GM12878 (cell line): ENCODE data around the gene ERC1. TPM values are rescaled to one million over a fixed set of nuclear protein-coding genes. Genes with fewer than 3 reads are reported as not detected.
A peak's percentile ranks its signal among the peaks of the same experiment; 100 is the strongest.

ENCODE experiments used
- ATAC-seq: fragments of 200-7000 bp; cut with Tn5 transposase; 3 replicates; pipeline ENCODE4 v1.9.1; 2020; ENCODE audit warnings: mild to moderate bottlenecking, moderate library complexity
- BruUV-seq: library from RNA; stranded (reverse); fragments of 400-500 nt; replicated peaks from 2 replicates; lab custom pipeline; 2021; lab: Mats Ljungman, UMichigan
- CTCF ChIA-PET: fragments of 300-600 bp; sonication (Branson Sonifier 250); formaldehyde crosslinking; extraction: SDS; loops from one replicate; lab custom pipeline; 2021; ENCODE audit warnings: inconsistent platforms; lab: Yijun Ruan, JAX
- POLR2A ChIA-PET: fragments of 350-600 bp; formaldehyde crosslinking; extraction: SDS; loops from one replicate; lab custom pipeline; 2021; ENCODE audit warnings: inconsistent platforms; lab: Charles Lee
- RAD21 ChIA-PET: fragments of 300-600 bp; sonication (Branson Sonifier 250); formaldehyde crosslinking; loops from one replicate; lab custom pipeline; 2023; ENCODE audit warnings: antibody characterized with exemption; ENCODE audit not compliant: unreplicated experiment; lab: Charles Lee
- SMC1A ChIA-PET: fragments of 300-600 bp; sonication (Branson Sonifier 250); formaldehyde crosslinking; loops from one replicate; lab custom pipeline; 2023; ENCODE audit not compliant: unreplicated experiment, uncharacterized antibody; lab: Charles Lee
- DNase-seq: peaks from one replicate; pipeline ENCODE4 v3.0.0-alpha.2; 2011; ENCODE audit warnings: low read depth, low spot score
- FAIRE-seq: peaks from 3 replicates; lab custom pipeline; 2011; peaks lifted over from hg19 to GRCh38; lab: Jason Lieb, UNC
- H2AFZ ChIP-seq: 2 replicates; pipeline ENCODE4 v1.6.0; 2011; ENCODE audit warnings: low read depth, low read length, control low read depth; ENCODE audit not compliant: control insufficient read depth
- H3K27ac ChIP-seq: 2 replicates; pipeline ENCODE4 v1.5.1; 2011; ENCODE audit warnings: control low read depth; ENCODE audit not compliant: control insufficient read depth, insufficient read depth
- H3K27me3 ChIP-seq, 2 experiments: replicated peaks in 1 of 2; 2 replicates each; pipeline versions ENCODE4 v1.6.0 to v1.6.1; 2011; ENCODE audit warnings: low read length in 1 of 2; ENCODE audit not compliant: control insufficient read depth in 2 of 2, insufficient read depth in 2 of 2
- H3K36me3 ChIP-seq, 2 experiments: 2 replicates each; pipeline ENCODE4 v1.5.1; 2011; ENCODE audit warnings: low read length in 1 of 2; ENCODE audit not compliant: control insufficient read depth in 2 of 2, insufficient read depth in 2 of 2
- H3K4me1 ChIP-seq: 2 replicates; pipeline ENCODE4 v1.6.1; 2011; ENCODE audit warnings: mild to moderate bottlenecking, low read length, moderate library complexity, mixed read lengths; ENCODE audit not compliant: control insufficient read depth, insufficient read depth
- H3K4me2 ChIP-seq: 2 replicates; pipeline ENCODE4 v1.6.0; 2011; ENCODE audit warnings: control low read depth; ENCODE audit not compliant: control insufficient read depth, insufficient read depth
- H3K4me3 ChIP-seq: fragments of 200-600 bp; sonication (generic); 2 replicates; pipeline ENCODE4 v1.5.1; 2016
- H3K79me2 ChIP-seq: 2 replicates; pipeline ENCODE4 v1.6.0; 2011; ENCODE audit warnings: low read length; ENCODE audit not compliant: control insufficient read depth, insufficient read depth
- H3K9ac ChIP-seq: 2 replicates; pipeline ENCODE4 v1.8.0; 2011; ENCODE audit warnings: low read length, control low read depth, mixed read lengths; ENCODE audit not compliant: control insufficient read depth, insufficient read depth
- H3K9me3 ChIP-seq: replicated peaks from 3 replicates; pipeline ENCODE4 v1.5.1; 2011; ENCODE audit warnings: mild to moderate bottlenecking, low read length; ENCODE audit not compliant: control insufficient read depth, insufficient read depth
- H4K20me1 ChIP-seq: 2 replicates; pipeline ENCODE4 v1.6.0; 2011; ENCODE audit not compliant: control insufficient read depth, insufficient read depth
- CBFB ChIP-seq: IDR thresholded peaks from 2 replicates; pipeline ENCODE4 v1.6.1; 2016; ENCODE audit warnings: antibody characterized with exemption, low read depth
- CHD1 ChIP-seq: IDR thresholded peaks from 2 replicates; pipeline ENCODE4 v1.6.1; 2012; ENCODE audit warnings: low read depth, low read length, improper control_type of control experiment
- ESRRA ChIP-seq: IDR thresholded peaks from 2 replicates; pipeline ENCODE4 v1.6.1; 2012; ENCODE audit warnings: mild to moderate bottlenecking, low read length, improper control_type of control experiment
- IKZF1 ChIP-seq: fragments of 450-650 bp; conservative IDR thresholded peaks from 2 replicates; pipeline ENCODE4 v1.6.1; 2017; ENCODE audit warnings: antibody characterized with exemption, mild to moderate bottlenecking
- JUND ChIP-seq: IDR thresholded peaks from 2 replicates; pipeline ENCODE4 v1.6.1; 2012; ENCODE audit warnings: low read depth, mild to moderate bottlenecking, low read length, improper control_type of control experiment, moderate library complexity
- MAX ChIP-seq: IDR thresholded peaks from 2 replicates; pipeline ENCODE4 v1.6.1; 2012; ENCODE audit warnings: low read depth, low read length, improper control_type of control experiment
- NR2C1 ChIP-seq: fragments of 450-650 bp; IDR thresholded peaks from 2 replicates; pipeline ENCODE4 v1.6.1; 2017; ENCODE audit warnings: antibody characterized with exemption, mild to moderate bottlenecking, moderate library complexity
- NR2C2 ChIP-seq: IDR thresholded peaks from 2 replicates; pipeline ENCODE4 v1.6.1; 2011; ENCODE audit warnings: borderline replicate concordance, low read depth; ENCODE audit not compliant: control insufficient read depth, insufficient read length
- NR2F1 ChIP-seq: fragments of 450-650 bp; conservative IDR thresholded peaks from 2 replicates; pipeline ENCODE4 v1.6.1; 2017; ENCODE audit warnings: mild to moderate bottlenecking
- SMAD1 ChIP-seq: fragments of 450-650 bp; IDR thresholded peaks from 2 replicates; pipeline ENCODE4 v1.6.1; 2018; ENCODE audit warnings: mild to moderate bottlenecking, low read depth; ENCODE audit not compliant: partially characterized antibody
- TBL1XR1 ChIP-seq: IDR thresholded peaks from 2 replicates; pipeline ENCODE4 v1.6.1; 2012; ENCODE audit warnings: low read depth, low read length, improper control_type of control experiment
- USF1 ChIP-seq: IDR thresholded peaks from 2 replicates; pipeline ENCODE4 v1.6.1; 2011; ENCODE audit warnings: borderline replicate concordance, low read depth, mild to moderate bottlenecking, moderate library complexity, mixed read lengths, low read length; ENCODE audit not compliant: insufficient read depth; ENCODE audit errors: extremely low read length
- WGBS: methylation state at CpG from one replicate; pipeline ENCODE4 v1.1.6; 2016; ENCODE audit warnings: low lambda C conversion rate; ENCODE audit not compliant: insufficient replicate concordance, insufficient coverage; ENCODE audit errors: missing lambda C conversion rate; 5-methylcytosine and 5-hydroxymethylcytosine counted together
- in situ Hi-C: fragments of 300-500 bp; cut with MboI; formaldehyde crosslinking; loops from 9 replicates; pipeline ENCODE4 v1.14.3; 2018; ENCODE audit warnings: mixed read lengths
- intact Hi-C: fragments of 100-400 bp; cut with micrococcal nuclease; formaldehyde crosslinking; loops from one replicate; pipeline ENCODE4 v1.14.2; 2022; ENCODE audit not compliant: unreplicated experiment
- polyA plus RNA-seq, 11 experiments: library from polyadenylated mRNA; depleted of rRNA in 4 of 11; unstranded in 6 of 11; stranded (reverse) in 5 of 11; fragments of >200 nt; fragmentation: Nextera tagmentation in 4 of 11; fragmentation: Illumina TruSeq in 1 of 11; extraction: Ambion mirVana in 4 of 11; extraction: Trizol in 1 of 11; gene quantifications; 1 replicate in 1 of 11; 2 replicates in 10 of 11; pipeline versions ENCODE4 v1.2.1 to v1.2.3, GENCODE V29; 2011 to 2016; ENCODE audit warnings: inconsistent platforms in 2 of 11, missing spikeins in 2 of 11, low read depth in 1 of 11
- total RNA-seq, 4 experiments: library from RNA; depleted of rRNA in 3 of 4; stranded (reverse); fragments of >200 nt in 3 of 4; fragmentation: Illumina TruSeq in 1 of 4; extraction: Trizol in 1 of 4; gene quantifications; 2 replicates each; pipeline versions ENCODE4 v1.2.1 to v1.2.3, GENCODE V29; 2013 to 2021
- TF ChIP-seq, protein P1 (sequence below): fragments of 150-350 bp; IDR thresholded peaks from 2 replicates; pipeline ENCODE4 v1.6.1; 2014; ENCODE audit warnings: mild to moderate bottlenecking, low read depth, low read length
- TF ChIP-seq, protein P2 (sequence below): fragments of 450-650 bp; conservative IDR thresholded peaks from 2 replicates; pipeline ENCODE4 v1.6.1; 2017; ENCODE audit warnings: mild to moderate bottlenecking, moderate library complexity

Gene ERC1
- total and polyA plus RNA-seq, 10 of the 15 experiments (the other 5 are each of a cell fraction or from before 2014, with no cell fraction given), result 0.75 to 8.0 (median 5.0) TPM

DNA sequence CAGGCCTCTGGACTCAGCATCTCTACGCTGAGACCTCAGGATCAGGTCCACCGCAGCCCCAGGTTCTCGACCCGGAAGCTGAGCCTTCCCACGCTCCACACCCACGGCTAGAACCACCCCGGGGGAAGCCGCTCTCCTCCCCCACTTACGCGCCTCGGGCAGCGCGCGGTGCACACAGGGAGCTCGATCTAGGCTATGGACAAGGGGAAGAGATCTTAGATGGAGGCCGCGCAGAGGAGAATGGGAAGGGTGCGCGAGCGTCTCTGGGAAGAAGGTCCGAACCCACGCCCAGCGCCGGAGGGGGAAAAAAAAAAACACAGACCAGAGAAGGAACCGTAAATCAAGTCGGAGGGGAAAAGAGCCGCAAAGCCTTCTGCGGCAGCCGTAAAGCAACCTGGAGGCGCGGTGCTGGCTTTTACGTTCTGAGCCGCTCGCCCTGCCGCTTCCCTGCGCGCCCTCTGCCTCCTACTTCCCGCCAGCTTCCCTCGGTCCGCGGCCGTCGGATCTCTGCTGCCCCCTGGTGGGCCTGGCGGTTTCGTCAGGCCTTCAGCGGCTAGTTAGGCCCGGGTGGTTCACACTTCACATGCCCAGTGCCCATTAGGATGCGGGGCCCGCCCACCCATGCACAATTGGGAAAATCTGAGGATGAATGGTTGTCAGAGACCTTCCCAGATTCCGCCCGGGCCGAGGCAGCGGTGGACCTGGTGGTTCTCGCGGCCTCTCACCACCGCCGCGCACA is 41.4 kb upstream of the ERC1 start, which contains the start of gene RAD52 (continued):
- TF ChIP-seq USF1 (no peak), IKZF1 (peak; percentile 99), MAX (peak; percentile 43; the same call in 1 of the 2 replicates), NR2F1 (peak; percentile 68; the same call in 1 of the 2 replicates), ESRRA (no peak; the same call in 1 of the 2 replicates), NR2C2 (no peak)

DNA sequence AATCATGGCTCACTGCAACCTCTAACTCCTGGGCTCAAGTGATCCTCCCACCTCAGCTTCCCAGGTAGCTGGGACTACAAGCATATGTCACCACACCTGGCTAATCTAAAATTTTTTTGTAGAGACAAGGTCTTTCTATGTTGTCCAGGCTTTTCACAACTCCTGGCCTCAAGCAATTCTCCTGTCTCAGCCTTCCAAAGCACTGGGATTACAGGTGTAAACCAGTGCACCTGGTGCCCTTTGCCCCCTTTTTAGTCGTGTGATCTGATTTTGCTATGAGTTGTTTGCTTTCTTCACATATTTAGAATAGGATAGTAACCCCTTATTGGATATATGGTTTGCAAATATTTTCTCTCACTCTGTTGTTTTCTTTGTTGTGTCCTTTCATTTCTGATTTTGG is 39.8 kb upstream of the ERC1 start:
- H3K9me3 ChIP-seq, result no peaks in the 10 kb centered on the region
- TF ChIP-seq JUND, result no peak
- TF ChIP-seq CBFB, result no peak
- no peak for TF ChIP-seq SMAD1
- TF ChIP-seq, protein P1, sequence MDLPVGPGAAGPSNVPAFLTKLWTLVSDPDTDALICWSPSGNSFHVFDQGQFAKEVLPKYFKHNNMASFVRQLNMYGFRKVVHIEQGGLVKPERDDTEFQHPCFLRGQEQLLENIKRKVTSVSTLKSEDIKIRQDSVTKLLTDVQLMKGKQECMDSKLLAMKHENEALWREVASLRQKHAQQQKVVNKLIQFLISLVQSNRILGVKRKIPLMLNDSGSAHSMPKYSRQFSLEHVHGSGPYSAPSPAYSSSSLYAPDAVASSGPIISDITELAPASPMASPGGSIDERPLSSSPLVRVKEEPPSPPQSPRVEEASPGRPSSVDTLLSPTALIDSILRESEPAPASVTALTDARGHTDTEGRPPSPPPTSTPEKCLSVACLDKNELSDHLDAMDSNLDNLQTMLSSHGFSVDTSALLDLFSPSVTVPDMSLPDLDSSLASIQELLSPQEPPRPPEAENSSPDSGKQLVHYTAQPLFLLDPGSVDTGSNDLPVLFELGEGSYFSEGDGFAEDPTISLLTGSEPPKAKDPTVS, result no peak
- TF ChIP-seq CHD1, result no peak
- TF ChIP-seq TBL1XR1, result no peak
- no peak for TF ChIP-seq NR2C1
- TF ChIP-seq, protein P2, sequence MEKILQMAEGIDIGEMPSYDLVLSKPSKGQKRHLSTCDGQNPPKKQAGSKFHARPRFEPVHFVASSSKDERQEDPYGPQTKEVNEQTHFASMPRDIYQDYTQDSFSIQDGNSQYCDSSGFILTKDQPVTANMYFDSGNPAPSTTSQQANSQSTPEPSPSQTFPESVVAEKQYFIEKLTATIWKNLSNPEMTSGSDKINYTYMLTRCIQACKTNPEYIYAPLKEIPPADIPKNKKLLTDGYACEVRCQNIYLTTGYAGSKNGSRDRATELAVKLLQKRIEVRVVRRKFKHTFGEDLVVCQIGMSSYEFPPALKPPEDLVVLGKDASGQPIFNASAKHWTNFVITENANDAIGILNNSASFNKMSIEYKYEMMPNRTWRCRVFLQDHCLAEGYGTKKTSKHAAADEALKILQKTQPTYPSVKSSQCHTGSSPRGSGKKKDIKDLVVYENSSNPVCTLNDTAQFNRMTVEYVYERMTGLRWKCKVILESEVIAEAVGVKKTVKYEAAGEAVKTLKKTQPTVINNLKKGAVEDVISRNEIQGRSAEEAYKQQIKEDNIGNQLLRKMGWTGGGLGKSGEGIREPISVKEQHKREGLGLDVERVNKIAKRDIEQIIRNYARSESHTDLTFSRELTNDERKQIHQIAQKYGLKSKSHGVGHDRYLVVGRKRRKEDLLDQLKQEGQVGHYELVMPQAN, result no peak
- no peak for TF ChIP-seq IKZF1
- TF ChIP-seq, all 136 proteins: peak for 0
- ChIA-PET POLR2A (no interaction called here), SMC1A (interaction anchor here (0.9 to 1.9 kb wide), 4 partner anchors 39 to 375 kb away, joined by 3 to 14 read pairs (median 5); no protein-coding TSS in a partner anchor), CTCF (interaction anchor here (0.6 to 3.1 kb wide), 11 partner anchors 25 to 632 kb away, joined by 3 to 10 read pairs (median 4); no protein-coding TSS in a partner anchor), RAD21 (interaction anchor here (0.6 to 1.9 kb wide), 5 partner anchors 39 to 200 kb away, joined by 4 to 7 read pairs (median 4); partner anchors contain the start of gene ERC1)
- ATAC-seq (no peak), DNase-seq (no peak), FAIRE-seq (no peak)
- Histone ChIP-seq H3K79me2 (peaks cover 29% of the 10 kb centered on the region), H3K27ac (no peak overlapping the region), H3K4me1 (peaks cover 6% of the 10 kb centered on the region; the same call in 1 of the 2 replicates), H3K9ac (no peak overlapping the region), H4K20me1 (no peaks in the 10 kb centered on the region), H3K4me2 (no peak overlapping the region), H2AFZ (no peak overlapping the region), H3K4me3 (no peak overlapping the region), H3K27me3 (no peaks in the 10 kb centered on the region), H3K36me3 (no peaks in the 10 kb centered on the region)
- WGBS, result 48% methylated on average over 1 of the region's 1 CpG
- in situ Hi-C loops, result no loop called here
- intact Hi-C loops, result loop anchor here (5.0 kb wide), 1 partner anchor 131 kb away; no protein-coding TSS in a partner anchor
- no TSS peak for BruUV-seq
